A673 (cell line): ENCODE data around the gene IMP4.

Experiments
- CTCF ChIP-seq: fragments of 300-800, 200-600 bp; sonication (generic); conservative IDR thresholded peaks from 2 replicates; pipeline ENCODE4 v1.5.1; 2017; ENCODE audit warnings: low read depth, mild to moderate bottlenecking, antibody characterized with exemption, low read length, moderate library complexity, mixed read lengths
- EZH2 ChIP-seq: fragments of 200-600 bp; sonication (generic); IDR thresholded peaks from 2 replicates; pipeline ENCODE4 v1.6.1; 2017; ENCODE audit warnings: borderline replicate concordance, low read depth, mild to moderate bottlenecking, mixed read lengths, antibody characterized with exemption, low read length; ENCODE audit not compliant: poor library complexity, severe bottlenecking

GRCh38 chr2:130378898-130379214 lies 36.2 kb downstream of the IMP4 start:
- TF ChIP-seq CTCF (no peak), EZH2 (no peak)
